ENCODE measurements around the gene NDRG2.

DNA sequence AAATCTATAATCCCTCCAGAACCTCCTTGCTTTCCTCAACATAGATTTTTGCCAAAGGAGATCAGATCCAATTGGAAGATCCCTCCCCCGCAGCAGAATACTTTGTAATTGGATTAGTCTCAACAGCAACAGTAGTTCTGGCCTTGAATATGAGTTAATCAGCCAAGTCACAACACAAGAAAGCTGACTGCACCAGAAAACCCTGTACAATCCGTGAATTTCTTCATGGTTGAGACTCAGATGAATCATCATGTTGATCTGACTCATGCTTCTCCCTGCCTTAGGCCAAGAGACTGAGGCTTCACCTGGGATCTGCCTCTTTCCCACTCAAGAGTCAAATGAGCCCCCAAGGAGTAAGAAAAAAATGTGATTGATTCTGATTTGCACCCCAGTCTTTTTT lies 38.0 kb downstream of the NDRG2 start:
- no peak for TF ChIP-seq CTCF (IDR thresholded peaks at IDR 0.05; ENCODE audit: insufficient read depth, low read length, poor library complexity, severe bottlenecking)
- no peak for TF ChIP-seq EZH2phosphoT487 (conservative IDR thresholded peaks at IDR 0.05; ENCODE audit: low read length)
